Femur (tissue), 1 donor: Measurements from ENCODE around the gene MED29.
"Not testable (repeated sequence)": the region's sequence is repeated elsewhere in the genome, so short reads cannot be mapped to it uniquely, and the experiment has no call there.

Experiments used
- DNase-seq: peaks from one replicate; pipeline ENCODE4 v3.0.0-alpha.2; 2017

MED29 gene

GRCh38 chr19:39372047-39372802 is 19.0 kb upstream of the MED29 start:
- DNase-seq, result peak; percentile 93

DNA sequence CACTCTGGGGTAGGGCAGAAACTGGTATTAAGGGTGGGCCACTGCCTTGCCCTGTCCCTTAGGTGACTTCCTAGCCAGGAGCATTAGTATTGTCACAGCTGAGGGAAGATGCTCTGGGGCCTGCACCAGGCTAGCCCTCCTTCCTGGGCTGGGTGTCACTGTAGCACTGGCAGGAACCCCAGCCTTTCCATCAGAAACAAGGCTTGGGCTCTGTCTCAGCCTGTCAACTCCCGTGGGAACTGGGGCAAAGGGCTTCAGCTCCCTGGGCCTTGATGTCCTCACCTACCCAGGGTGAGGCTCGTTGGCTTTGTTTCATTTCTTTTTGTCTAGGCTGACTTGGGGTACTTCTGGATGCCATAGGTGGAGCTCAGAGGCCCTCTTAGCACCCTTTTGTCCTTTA is 18.2 kb upstream of the MED29 start:
- no peak for DNase-seq

GRCh38 chr19:39375929-39376328 is 15.2 kb upstream of the MED29 start:
- DNase-seq, result no peak

DNA sequence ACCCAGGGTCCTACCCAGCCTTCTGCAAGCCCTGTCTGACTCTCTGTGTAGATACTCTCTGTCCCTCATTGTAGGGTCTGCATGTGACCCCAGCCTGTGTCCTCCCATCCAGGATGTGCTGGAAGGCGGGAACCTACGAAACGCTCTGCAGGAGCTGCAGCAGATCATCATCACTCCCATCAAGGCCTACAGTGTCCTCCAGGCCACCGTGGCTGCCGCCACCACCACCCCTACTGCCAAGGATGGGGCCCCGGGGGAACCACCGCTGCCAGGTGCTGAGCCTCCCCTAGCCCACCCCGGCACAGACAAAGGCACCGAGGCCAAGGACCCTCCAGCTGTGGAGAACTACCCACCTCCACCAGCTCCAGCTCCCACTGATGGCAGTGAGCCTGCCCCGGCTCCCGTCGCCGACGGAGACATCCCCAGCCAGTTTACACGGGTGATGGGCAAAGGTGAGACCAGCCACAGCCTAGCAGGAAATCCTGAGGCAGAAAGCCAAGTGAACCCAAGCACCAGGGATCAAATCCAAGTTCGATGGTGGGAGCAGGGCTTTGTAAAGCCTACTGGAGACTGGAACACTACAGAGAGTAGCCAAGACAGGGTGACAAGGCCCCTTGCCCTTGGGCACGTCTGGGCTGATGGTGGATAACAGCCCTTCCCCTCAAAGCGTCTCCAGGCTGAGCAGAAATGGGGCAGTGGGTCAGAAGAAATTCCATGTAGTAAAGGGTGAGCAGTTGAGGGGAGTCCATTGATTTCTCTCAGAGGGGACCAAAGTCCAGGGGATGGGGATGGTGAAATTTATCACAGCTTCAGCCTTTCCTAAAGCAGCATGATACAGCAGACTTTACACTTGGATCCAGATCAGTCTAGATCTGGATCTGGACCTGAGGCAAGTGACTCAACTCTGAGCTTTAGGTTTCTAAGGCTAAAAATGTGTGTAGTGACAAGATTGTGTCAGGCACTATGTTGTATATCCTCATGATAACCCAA is 13.5 kb upstream of the MED29 start:
- no peak for DNase-seq

DNA sequence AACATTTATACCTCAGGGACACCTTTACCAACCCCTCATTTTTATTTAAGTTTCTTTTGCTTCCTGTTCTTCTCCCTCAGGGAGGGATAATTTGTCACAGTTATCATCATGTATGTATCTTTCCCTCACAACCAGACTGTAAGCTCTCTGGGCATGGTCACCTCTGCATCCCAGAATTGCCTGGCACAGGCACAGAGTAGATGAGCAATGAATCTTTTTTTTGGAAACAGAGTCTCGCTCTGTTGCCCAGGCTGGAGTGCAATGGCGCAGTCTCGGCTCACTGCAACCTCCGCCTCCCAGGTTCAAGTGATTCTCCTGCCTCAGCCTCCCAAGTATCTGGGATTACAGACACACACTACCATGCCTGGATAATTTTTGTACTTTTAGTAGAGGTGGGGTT is 11.8 kb upstream of the MED29 start:
- not testable (repeated sequence) for DNase-seq

DNA sequence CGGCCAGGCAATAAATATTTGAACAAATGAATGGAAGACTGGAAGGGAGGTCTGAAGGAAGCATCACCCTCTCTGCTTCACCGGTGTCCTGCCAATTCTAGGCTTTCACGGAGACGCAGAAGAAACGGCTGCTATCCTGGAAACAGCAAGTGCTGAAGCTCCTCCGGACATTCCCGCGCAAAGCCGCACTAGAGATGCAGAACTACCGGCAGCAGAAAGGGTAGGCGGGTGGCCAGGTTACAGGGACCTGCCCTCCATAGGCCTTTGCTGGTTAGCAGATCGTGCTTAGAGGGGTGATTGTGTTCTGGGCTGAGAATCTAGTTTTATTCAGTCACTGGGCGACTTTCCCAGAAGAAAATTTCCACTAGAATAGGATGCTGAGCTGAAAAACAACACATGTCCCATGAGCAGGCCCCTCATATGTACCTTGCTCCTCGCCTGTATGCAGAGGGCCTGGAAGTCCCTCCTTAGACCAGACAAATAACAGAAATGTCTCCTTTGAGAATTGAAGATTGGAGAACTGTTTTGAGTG is 11.2 kb upstream of the MED29 start:
- DNase-seq, result no peak

DNA sequence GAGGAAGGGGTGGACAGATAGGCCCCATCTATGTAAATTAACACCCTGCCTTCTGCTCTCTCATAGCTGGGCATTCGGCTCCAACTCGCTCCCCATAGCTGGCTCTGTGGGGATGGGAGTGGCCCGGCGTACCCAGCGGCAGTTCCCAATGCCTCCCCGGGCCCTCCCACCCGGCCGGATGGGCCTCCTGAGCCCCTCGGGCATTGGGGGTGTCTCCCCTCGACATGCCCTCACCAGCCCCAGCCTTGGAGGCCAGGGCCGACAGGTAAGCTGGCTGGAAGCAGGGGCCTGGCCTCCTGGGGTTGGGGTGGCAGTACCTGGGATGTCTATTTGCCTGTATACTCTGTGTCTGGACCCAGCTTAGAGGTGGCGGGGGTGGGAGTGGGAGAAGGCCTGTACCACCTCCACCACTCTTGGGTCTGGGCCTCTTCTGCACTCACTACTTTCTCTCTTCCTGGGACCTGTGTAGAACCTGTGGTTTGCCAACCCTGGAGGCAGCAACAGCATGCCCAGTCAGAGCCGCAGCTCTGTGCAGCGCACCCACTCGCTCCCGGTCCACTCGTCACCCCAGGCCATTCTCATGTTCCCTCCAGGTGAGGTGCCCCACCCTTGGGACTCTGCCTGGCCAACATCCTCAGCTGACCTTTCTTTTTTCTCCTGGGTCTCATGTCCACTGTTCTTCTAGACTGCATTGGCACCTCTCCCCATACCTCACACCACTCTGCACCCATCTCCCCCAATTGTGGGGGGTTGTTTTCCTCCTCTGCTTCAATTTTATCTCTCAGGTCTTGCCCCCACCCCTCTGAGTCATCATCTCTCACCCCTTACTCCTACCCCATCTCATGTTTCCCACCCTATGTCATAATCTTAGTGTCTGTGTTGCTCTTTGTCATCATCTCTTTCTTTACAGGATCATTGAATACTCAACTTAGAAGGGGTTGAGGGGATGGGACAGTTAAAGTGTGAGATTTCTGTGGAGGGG is 10.4 kb upstream of the MED29 start:
- DNase-seq, result no peak

DNA sequence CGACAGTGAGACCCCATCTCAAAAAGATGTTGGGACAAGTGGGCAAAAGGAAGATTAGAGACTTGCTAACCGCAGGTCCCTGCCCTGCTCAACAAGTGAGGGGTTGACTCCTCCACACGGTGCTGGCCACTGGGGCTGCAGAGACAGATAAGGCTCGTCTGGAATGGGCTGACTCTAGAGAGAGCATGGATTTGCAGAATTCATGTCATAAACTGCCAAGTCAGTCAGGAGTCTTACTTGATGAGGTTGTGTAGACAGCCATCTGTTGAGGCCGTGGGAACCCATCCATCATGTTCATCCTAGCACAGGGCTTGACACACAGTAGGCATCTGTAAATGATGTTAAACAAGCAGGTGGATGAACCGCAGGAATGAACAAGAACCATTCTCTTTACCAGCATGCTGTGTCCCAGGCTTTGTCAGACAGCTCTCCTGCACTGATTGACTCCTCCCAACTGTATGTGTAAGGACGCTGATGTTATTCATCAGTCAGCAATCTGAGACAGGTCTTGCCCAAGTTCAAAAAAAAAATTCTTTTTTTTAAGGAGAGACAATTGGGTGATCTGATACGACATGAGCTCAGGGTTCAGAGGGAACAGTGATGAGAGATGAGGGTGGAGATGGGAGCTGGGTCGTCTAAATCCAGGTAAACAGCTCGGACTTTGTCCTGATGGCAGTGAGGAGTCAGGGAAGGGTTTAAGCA is 9.1 kb upstream of the MED29 start:
- no peak for DNase-seq

GRCh38 chr19:39382991-39383828 is 8.0 kb upstream of the MED29 start:
- no peak for DNase-seq

GRCh38 chr19:39384839-39385568 is 6.2 kb upstream of the MED29 start:
- DNase-seq, result no peak

DNA sequence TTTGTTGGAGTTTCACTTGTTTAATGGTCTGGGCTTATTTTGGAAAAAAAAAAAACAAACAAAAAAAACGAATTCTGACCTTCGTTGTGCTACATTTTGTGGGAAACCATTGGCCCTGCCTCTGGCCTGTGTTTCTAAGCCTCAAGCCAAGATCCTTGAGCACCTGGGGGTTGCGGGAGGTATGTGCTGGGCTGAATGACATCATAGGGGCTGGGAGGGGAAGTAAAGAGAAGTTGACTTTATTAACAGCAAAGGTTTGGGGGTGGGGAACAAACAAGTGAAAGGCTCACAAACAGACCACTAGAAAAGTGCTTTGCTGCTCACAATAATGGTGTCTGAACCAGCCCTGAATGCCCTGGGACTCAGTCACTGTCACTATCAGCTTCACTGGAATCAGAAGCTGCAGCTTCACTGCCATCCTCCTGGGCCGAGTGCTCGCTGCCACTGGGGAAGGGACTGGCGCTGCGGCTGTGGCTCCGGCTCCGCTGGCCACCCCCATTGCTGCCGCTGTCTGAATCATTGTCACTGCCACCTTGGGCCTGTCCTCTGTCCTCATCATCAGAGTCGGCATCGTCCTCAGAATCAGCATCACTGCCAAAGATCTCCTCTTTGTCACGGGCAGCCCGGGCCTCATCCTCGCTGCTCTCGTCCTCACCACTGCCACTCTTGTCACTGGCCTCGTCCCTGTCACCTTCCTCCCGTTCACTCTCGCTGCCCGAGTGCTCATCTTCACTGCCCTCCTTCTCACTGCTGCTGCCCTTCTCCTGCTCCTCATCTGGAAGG is 5.4 kb upstream of the MED29 start:
- no peak for DNase-seq

DNA sequence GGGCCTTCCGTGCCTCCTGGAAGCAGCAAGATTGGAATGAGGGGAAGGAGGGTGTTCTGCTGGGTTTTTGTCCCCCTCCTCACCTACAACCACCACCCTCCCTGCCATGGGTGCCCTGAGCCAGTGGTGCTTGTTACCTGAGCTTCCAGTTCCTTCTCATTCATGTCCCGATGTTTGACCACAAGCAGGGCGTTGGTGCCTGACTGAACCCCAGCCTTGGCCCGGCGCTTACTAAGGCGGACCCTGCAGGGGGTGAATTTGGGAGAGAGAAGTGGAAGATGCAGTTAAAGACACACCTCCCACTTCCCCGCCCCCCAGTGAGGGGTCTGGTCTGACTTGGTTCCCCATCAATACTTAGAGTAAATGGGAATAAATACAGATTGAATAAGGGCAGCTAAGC is 4.6 kb upstream of the MED29 start:
- DNase-seq, result no peak

DNA sequence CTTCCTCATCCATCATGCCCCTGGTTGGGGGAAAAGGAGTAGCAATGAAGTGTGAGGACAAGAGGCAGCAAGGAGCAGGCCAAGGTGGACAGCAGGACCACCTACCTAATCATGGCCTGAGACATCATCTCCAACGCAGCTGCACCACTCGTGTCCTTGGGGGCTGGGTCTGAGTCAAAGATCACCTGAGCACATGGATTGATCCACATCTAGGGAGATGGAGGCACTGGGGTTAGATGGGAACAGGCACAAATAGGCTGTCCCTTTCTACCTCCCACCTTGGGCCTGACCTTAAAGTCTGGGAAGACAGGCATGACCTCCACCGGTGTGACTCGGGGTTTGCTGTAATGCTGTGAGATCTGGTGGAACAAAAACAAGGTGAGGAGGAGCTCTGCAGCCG is 2.5 kb upstream of the MED29 start:
- DNase-seq, result no peak

DNA sequence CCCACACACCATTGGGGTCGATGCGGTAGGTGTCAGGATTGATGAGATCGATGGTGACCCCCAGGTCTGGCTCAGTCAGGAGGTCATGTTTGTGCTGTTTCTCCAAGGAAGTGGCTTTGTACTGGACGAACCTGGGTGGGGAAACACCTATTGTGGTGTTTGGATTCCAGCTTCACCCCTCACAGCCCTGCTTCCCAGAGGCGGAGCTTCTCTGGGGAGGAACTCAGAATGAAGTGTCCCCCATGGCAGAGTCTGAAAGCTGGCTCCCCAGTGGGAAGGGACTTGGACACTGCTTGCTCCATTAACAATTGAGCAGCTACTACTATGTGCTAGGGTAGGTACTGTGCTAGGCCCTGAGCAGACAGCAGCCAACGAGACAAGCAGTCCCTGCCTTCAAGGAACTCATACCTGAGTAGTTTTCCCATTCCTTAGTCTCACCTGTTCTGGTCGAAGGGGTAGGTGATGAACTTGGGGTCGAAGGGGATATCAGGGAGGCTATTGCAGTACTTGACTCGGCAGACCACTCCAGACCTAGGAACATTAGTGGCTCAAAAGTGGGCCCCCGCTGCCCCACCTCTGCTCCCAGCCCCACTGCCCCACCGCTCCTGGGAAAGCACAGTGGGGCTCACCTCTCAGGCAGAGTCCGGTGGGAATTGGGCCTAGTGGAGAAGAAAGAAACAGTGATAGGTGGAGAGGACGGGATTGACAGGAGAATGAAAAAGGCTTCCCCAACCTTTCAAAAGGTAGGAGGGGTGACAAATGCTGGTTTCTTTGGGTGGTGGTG is 1.4 kb upstream of the MED29 start:
- DNase-seq, result no peak

DNA sequence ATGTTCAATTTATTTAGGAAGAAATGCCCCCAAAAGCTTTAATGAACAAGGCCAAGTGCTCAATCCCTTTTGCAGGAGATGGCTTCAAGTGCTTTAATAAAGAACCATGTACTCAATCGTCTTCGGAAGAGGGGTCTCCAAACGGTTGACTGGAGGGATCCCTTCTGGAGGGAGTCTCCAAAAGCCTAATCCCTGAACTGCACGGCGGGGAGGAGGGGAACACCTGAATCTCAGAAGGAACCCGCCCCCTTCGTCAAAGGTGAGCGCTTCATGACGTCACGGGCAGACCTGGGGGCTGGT is 777 bp upstream of the MED29 start:
- no peak for DNase-seq

GRCh38 chr19:39397360-39398296 is 6.5 kb downstream of the MED29 start:
- peak; percentile 92 for DNase-seq

- peak; percentile 70 for DNase-seq
These were observed 7.2 kb downstream of the MED29 start for GRCh38 chr19:39398297-39398864.
